HK-2 (cell line): Measurements from ENCODE around the gene CLCF1.
"Not testable (repeated sequence)": the region's sequence is repeated elsewhere in the genome, so short reads cannot be mapped to it uniquely, and the experiment has no call there.

ENCODE experiments used
- DNase-seq: peaks from one replicate; pipeline ENCODE4 v3.0.0-alpha.2; 2018; ENCODE audit not compliant: unreplicated experiment

The CLCF1 gene

GRCh38 chr11:67408437-67409200 lies 35.2 kb upstream of the CLCF1 start:
- no peak for DNase-seq

DNA sequence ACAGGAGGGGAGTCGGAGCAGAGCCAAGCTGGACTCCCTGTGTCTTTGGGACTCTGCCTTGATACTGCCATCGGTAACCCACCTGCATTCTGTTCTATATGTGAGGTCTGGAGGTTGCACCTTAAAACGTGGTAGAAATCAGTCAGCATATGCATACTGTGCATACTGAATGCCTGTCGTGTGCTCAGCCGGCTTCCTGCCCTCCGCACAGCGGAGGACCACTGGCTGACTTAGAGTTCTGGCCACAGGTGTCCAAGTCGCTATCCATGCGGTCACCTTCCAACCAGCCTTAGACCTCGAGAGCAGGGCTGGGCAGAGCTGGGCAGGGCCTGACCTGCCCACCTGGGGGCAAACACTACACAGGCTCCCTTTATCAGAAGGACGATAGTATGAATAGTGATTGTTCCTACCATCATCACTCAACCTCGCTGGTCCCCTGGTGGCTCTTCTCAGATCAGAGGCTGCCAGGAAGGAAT lies 34.3 kb upstream of the CLCF1 start:
- no peak for DNase-seq

DNA sequence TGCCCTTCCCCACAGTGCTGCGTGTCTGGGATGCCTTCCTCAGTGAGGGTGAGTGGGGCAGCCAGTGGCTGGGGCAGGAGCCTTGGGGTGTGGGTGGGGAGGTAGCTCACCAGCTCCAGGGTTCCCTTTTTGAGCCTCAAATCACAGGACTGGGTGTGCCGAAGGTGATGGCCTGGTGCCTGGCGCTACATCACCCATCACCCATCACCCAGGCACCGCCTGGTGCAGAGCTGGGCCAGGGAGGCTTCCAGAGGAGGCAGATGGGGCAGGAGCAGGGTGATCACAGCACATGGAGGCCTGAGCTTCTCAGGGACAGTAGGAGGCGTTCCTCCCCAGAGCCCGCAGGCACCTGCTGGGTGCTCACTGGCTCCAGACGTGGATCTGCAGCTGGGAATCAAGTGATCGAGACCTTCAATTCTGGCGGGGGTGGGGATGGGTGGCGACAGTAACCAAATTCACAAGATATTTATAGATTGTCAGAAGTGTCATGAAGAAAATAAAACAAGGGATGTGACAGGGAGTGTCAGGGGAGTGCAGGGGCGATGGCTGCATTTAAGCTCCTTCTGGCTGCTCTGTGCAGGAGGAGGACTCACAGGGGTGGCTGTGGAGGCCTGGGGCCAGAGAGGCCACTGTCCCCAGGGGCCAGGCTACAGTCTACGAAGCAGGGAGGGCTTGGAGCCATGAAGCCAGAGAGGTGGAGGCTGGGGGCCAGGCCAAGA lies 33.7 kb upstream of the CLCF1 start:
- no peak for DNase-seq

- DNase-seq, result no peak
Measured at GRCh38 chr11:67406420-67406968, 33.1 kb upstream of the CLCF1 start.

DNA sequence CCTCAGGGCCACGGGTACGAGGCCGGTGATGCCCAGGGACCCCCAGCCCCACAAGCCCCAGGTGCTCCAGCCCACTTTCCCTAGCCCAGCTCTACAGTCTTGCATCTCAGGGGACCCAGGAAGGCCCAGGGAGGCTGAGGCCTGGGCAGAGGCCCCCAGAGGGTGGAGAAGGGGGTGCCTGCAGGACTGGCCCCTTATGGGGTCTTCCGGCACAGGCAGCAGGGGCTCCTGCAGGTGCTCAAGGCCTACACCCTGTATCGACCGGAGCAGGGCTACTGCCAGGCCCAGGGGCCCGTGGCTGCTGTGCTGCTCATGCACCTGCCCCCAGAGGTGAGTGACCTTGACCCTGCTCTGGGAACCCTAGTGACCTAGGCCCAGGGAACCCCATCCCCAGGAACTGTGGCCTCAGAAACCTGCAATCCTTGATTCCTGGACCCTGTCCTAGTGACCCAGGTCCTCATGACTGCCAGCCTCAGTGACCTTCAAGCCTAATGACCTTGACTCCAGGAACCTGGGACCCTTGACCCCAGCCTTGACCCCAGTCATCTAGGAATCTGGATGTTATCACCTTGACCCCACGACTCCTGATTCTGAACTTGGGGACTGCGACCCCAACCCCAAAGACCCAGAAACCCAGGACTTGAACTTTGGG lies 32.4 kb upstream of the CLCF1 start:
- DNase-seq, result no peak

DNA sequence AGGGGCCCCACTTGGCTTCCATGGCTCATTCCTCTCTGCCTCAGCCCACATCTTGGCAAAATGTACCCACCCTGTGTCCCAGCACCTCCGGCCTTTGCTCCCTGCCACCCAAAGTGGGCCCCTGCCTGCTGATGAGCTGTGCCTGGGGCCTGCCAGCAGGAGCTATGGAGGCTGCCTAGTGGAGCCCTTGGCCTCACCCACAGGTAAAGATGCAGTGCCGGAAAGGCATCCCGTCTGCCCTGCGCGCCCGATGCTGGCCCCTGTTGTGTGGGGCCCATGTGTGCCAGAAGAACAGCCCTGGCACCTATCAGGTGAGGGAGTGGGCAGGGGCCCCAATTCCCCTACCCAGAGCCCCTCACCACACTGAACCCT lies 31.8 kb upstream of the CLCF1 start:
- no peak for DNase-seq

DNA sequence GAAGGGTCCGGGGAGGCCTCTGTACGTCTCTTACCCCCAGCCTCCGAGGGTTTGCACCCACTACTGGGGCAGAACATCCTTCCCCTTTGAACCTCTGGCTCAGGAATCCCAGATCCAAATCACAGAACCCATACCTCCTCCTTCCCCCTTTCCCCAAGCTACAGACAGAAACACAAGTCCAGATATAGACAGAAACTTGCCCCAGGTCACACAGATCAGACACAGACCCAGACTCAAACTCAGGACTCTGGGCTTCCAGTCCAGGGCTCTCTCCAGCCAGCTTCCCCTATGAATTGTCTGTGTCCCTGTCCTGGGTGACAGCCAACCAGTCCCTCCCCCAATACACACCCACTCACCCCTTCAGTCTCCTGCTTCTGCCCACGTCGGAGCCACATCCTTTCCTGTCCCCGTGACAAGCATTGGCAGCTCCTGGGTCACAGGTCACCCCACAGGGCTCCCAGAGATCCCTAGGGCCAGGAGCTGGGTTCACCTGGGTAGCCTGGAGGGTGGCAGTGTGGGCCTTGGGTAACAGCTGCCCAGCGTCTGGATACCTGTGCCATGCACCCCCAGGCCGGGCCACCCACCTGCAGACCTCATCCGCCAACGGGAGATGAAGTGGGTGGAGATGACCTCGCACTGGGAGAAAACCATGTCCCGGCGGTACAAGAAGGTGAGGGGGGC lies 31.3 kb upstream of the CLCF1 start:
- DNase-seq, result no peak

DNA sequence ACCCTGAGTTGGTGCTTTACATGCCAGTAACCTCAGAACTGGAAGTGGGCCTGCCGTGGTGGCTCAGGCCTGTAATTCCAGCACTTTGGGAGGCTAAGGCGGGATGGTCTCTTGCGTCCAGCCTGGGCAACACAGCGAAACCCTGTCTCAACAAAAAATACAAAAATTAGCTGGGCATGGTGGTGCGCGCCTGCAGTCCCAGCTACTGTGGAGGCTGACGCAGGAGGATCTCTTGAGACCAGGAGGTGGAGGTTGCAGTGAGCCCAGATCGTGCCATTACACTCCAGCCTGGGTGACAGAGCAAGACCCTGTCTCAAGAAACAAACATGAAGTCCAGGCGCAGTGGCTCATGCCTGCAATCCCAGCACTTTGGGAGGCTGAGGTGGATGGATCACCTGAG lies 29.7 kb upstream of the CLCF1 start:
- DNase-seq, result not testable (repeated sequence)

DNA sequence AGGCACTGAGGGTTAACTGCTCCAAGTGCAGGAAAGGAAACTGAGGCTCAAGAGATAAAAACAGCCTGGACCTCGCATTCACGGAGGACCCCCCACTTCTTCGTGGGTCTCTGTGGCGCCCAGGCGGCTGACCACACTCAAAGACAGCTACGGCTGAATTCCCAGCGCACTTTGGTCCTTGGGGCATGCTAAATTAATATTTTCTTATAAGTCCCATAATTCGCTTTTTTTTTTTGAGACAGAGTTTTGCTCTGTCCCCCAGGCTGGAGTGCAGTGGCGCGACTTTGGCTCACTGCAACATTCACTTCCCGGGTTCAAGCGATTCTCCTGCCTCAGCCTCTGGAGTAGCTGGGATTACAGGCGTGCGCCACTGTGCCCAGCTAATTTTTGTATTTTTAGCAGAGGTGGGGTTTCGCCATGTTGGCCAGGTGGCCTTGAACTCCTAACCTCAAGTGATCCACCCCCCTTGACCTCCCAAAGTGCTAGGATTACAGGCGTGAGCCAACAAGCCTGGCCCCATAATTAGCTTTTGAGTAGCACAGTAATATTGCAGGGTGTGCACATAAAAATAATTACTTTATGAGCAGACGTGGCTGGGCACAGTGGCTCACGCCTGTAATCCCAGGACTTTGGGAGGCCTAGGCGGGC lies 28.9 kb upstream of the CLCF1 start:
- not testable (repeated sequence) for DNase-seq

- DNase-seq, result peak; percentile 87
Measured at GRCh38 chr11:67401495-67402191, 28.2 kb upstream of the CLCF1 start, which contains the start of gene PPP1CA. PPP1CA (minus strand) TSS chr11:67401858; CDS start chr11:67401782, 76 bp downstream.

DNA sequence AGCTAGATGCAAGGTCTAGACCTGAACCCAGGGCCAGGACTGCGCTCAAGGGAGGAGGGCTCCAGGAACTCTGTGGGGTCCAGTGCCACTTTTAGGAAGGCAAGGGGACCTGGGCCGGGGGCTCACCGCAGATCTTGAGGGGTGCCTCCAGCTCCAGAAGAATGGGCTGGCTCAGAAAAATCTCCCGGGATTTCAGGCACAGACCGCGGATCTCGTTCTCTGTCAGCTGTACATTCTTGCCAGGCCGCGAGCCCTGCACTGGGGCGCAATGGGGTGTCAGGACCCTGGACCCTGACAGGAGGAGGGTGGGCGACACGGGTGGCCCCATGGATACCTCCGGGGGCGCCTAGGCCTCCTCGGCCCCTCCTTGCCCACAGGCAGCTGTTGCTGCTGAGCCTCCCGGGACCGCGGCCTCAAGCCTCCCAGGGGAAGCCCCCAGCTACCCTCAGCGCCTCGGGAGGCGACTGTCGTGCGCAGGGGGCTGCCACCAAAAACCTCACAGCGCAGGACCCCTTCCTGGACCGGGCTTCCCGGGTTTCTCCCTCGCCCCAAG lies 27.6 kb upstream of the CLCF1 start:
- no peak for DNase-seq

- DNase-seq, result no peak
Measured at GRCh38 chr11:67400251-67400941, 27.0 kb upstream of the CLCF1 start.

DNA sequence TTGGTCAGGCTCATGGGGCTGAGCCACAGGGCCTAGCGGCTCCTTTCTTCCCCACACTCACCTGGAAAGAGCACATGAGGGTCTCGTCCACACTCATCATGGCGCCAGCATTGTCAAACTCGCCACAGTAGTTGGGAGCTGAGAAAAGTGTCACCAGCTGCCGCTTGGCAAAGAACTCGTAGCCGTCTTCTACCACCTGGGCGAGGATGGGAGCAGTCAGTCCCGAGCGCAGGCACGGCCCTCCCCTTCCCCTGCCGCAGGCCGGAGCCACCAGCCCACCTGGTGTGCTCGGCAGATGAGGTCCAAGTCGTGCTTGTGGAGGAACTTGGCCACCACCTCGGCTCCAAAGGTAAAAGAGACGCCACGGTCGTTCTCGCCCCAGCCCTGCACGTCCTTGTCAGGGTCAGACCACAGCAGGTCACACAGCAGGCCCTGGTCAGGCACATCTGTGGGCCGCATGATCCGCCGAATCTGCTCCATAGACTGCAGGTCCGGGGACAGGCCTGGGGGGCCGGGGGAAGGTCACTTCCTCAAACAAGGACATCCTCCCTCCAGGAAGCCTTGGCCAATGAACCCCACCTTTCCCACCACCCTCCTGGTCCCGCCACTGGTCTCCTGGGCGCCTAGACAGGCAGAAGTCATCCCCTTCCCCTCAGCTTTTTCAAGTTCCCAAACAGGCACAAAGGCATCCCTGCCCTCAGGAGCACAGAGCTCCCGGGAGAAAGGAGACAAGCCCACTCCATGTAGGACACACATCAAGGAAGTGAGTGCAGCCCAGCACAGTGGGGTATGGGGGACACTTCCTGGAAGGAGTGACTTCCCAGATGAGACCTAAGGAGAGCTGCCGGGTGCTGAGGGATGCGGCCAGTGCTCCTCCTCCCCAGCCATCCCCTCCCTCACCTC lies 25.5 kb upstream of the CLCF1 start:
- no peak for DNase-seq

GRCh38 chr11:67397986-67398660 lies 24.7 kb upstream of the CLCF1 start:
- no peak for DNase-seq

GRCh38 chr11:67397536-67397935 lies 24.1 kb upstream of the CLCF1 start:
- DNase-seq, result no peak

DNA sequence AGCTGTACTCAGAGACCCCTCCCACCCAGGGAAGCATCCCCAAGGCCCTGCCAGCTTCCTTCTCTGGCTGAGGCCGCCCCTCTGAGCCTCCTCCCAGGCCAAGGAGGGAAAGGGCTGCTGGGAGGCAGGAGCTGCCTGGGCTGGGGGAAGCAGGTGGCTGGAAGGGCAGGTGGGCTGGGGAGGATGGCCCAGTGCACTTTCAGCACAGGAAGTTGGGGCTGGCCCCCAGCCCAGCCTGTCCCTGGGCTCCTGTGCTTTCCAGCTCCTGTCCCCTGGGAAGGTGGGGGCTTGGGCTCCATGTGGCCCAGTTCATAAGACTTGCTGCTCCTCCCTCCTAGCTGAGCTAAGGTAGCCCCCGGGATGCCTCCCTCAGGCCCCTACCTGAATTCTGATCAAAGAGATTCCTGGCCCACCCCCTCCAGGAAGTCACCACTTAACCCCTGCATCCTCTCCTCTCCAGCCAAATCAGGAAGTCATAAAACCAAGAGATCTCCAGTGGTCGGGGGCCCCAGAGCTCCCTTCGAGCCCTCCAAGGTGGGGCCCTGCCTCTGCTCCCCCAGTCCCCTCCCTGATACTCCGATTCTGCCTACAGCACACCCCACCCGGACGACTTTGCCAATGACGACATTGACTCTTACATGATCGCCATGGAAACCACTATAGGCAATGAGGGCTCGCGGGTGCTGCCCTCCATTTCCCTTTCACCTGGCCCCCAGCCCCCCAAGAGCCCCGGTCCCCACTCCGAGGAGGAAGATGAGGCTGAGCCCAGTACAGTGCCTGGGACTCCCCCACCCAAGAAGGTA lies 23.4 kb upstream of the CLCF1 start:
- no peak for DNase-seq

DNA sequence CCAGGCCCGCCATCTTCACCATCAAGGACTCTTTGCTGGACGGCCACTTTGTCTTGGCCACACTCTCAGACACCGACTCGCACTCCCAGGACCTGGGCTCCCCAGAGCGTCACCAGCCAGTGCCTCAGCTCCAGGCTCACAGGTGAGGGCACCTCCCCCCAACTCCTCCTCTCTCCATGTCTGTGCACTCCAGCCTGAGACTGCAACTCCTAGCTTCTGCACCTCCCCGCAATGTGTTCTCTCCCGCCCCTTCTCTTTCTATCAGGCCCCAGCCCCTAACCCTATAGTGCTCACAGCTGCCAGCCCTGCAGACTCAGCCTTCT lies 22.8 kb upstream of the CLCF1 start:
- no peak for DNase-seq
